Measurements from ENCODE around the gene EXPH5.

DNA sequence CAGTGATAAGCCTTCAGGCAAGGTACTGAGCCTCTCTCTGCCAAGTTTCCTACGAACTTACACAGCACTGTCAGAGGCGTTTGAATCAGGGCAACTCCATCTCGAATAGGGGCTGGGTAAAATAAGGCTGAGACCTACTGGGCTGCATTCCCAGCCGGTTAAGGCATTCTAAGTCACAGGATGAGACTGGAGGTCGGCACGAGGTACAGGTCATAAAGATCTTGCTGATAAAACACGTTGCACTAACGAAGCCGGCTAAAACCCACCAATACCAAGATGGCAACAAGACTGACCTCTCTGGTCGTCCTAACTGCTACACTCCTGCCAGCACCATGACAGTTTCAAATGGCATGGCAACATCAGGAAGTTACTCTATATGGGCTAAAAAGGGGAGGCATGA is 75.0 kb downstream of the EXPH5 start:
- TF ChIP-seq, protein P1, sequence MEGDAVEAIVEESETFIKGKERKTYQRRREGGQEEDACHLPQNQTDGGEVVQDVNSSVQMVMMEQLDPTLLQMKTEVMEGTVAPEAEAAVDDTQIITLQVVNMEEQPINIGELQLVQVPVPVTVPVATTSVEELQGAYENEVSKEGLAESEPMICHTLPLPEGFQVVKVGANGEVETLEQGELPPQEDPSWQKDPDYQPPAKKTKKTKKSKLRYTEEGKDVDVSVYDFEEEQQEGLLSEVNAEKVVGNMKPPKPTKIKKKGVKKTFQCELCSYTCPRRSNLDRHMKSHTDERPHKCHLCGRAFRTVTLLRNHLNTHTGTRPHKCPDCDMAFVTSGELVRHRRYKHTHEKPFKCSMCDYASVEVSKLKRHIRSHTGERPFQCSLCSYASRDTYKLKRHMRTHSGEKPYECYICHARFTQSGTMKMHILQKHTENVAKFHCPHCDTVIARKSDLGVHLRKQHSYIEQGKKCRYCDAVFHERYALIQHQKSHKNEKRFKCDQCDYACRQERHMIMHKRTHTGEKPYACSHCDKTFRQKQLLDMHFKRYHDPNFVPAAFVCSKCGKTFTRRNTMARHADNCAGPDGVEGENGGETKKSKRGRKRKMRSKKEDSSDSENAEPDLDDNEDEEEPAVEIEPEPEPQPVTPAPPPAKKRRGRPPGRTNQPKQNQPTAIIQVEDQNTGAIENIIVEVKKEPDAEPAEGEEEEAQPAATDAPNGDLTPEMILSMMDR (IDR thresholded peaks at IDR 0.05), result no peak
- TF ChIP-seq EP300 (IDR thresholded peaks at IDR 0.05) (no peak), POLR2A (IDR thresholded peaks at IDR 0.05) (no peak)
